ENCODE results near the gene SUSD2.
"Not testable (repeated sequence)": the region's sequence is repeated elsewhere in the genome, so short reads cannot be mapped to it uniquely, and the experiment has no call there.

Gene SUSD2

GRCh38 chr22:24190596-24191208, 9.4 kb downstream of the SUSD2 start:
- no peak for DNase-seq

GRCh38 chr22:24191381-24191841, 10.1 kb downstream of the SUSD2 start:
- no peak for DNase-seq

GRCh38 chr22:24191893-24192292, 10.6 kb downstream of the SUSD2 start:
- no peak for DNase-seq

GRCh38 chr22:24198682-24199052, 17.4 kb downstream of the SUSD2 start:
- DNase-seq, result no peak

- DNase-seq, result no peak
Observed at GRCh38 chr22:24200619-24201212, 19.4 kb downstream of the SUSD2 start.

- no peak for DNase-seq
Observed at GRCh38 chr22:24201681-24202614, 20.7 kb downstream of the SUSD2 start.

GRCh38 chr22:24203856-24204255, 22.6 kb downstream of the SUSD2 start:
- not testable (repeated sequence) for DNase-seq

GRCh38 chr22:24205438-24206195, 24.3 kb downstream of the SUSD2 start:
- DNase-seq, result no peak

- DNase-seq, result not testable (repeated sequence)
Observed at GRCh38 chr22:24206460-24207263, 25.4 kb downstream of the SUSD2 start.

- no peak for DNase-seq
Observed at GRCh38 chr22:24207264-24208011, 26.2 kb downstream of the SUSD2 start.

GRCh38 chr22:24208012-24208749, 26.9 kb downstream of the SUSD2 start:
- DNase-seq, result no peak

- no peak for DNase-seq
Observed at GRCh38 chr22:24209016-24209415, 27.7 kb downstream of the SUSD2 start.

GRCh38 chr22:24209687-24210086, 28.4 kb downstream of the SUSD2 start:
- DNase-seq, result no peak

- DNase-seq, result not testable (repeated sequence)
Observed at GRCh38 chr22:24210409-24210808, 29.1 kb downstream of the SUSD2 start.

GRCh38 chr22:24211716-24212115, 30.4 kb downstream of the SUSD2 start:
- not testable (repeated sequence) for DNase-seq

GRCh38 chr22:24213111-24213510, 31.8 kb downstream of the SUSD2 start:
- DNase-seq, result not testable (repeated sequence)

GRCh38 chr22:24214467-24215285, 33.4 kb downstream of the SUSD2 start:
- no peak for DNase-seq

GRCh38 chr22:24216541-24217209, 35.4 kb downstream of the SUSD2 start:
- DNase-seq, result no peak

- no peak for DNase-seq
Observed at GRCh38 chr22:24217384-24217783, 36.1 kb downstream of the SUSD2 start.
